Upper lobe of right lung (tissue), 1 donor: ENCODE measurements around the gene SARDH. TPM values are rescaled to one million over a fixed set of nuclear protein-coding genes. Genes with fewer than 3 reads are reported as not detected.

Experiments
- ATAC-seq: fragments of 200-7000 bp; cut with Tn5 transposase; one replicate; pipeline ENCODE4 v1.9.1; 2020; ENCODE audit warnings: mild to moderate bottlenecking, moderate library complexity
- DNase-seq: peaks from one replicate; pipeline ENCODE4 v3.0.0-alpha.2; 2020
- H3K27ac ChIP-seq: fragments of 200-600 bp; one replicate; pipeline ENCODE4 v1.8.0; 2022
- H3K27me3 ChIP-seq: fragments of 200-600 bp; one replicate; pipeline ENCODE4 v1.8.0; 2022; ENCODE audit warnings: mild to moderate bottlenecking
- H3K36me3 ChIP-seq: fragments of 200-600 bp; one replicate; pipeline ENCODE4 v1.8.0; 2022
- H3K4me1 ChIP-seq: fragments of 200-600 bp; one replicate; pipeline ENCODE4 v1.8.0; 2022
- H3K4me3 ChIP-seq: fragments of 200-600 bp; one replicate; pipeline ENCODE4 v1.8.0; 2022; ENCODE audit warnings: mild to moderate bottlenecking
- H3K9me3 ChIP-seq: fragments of 200-600 bp; one replicate; pipeline ENCODE4 v1.8.0; 2022
- CTCF ChIP-seq: fragments of 200-600 bp; IDR thresholded peaks from one replicate; pipeline ENCODE4 v1.8.0; 2022; ENCODE audit warnings: antibody characterized with exemption
- intact Hi-C: fragments of 100-400 bp; cut with DNase I; formaldehyde crosslinking; loops from one replicate; pipeline ENCODE4 v1.11.0; 2022
- total RNA-seq: library from RNA; stranded (reverse); fragmentation: NEBNext Ultra II Directional; extraction: Animal tissue kit (Norgen Biotek cat#: 25700); gene quantifications from one replicate; pipeline ENCODE4 v1.2.1, GENCODE V29; 2021
- donor health status: DM: no; HTN: yes; CAD: no; lungs with severe emphysema.

Gene SARDH
- total RNA-seq, 1 donor from 2014 or later, result 6.8 TPM

GRCh38 chr9:133654736-133655657 lies 83.2 kb downstream of the SARDH start:
- no peaks in the 10 kb centered on the region for H3K36me3 ChIP-seq
- H3K4me1 ChIP-seq, result peaks cover 12% of the 10 kb centered on the region
- intact Hi-C loops, result no loop called here
- H3K27ac ChIP-seq, result no peak overlapping the region
- H3K9me3 ChIP-seq, result no peaks in the 10 kb centered on the region
- no peak for TF ChIP-seq CTCF
- ATAC-seq (no peak), DNase-seq (no peak)
- H3K4me3 ChIP-seq, result no peak overlapping the region
- peaks cover 42% of the 10 kb centered on the region for H3K27me3 ChIP-seq

- Histone ChIP-seq H3K27ac (no peak overlapping the region), H3K9me3 (no peaks in the 10 kb centered on the region), H3K36me3 (no peaks in the 10 kb centered on the region), H3K4me1 (peaks cover 6% of the 10 kb centered on the region), H3K27me3 (peaks cover 49% of the 10 kb centered on the region), H3K4me3 (no peak overlapping the region)
- no peak for TF ChIP-seq CTCF
- intact Hi-C loops, result no loop called here
- no peak for DNase-seq
- no peak for ATAC-seq
Observed at GRCh38 chr9:133653638-133654037, 84.5 kb downstream of the SARDH start.

- H3K4me1 ChIP-seq, result no peaks in the 10 kb centered on the region
- ATAC-seq (no peak), DNase-seq (no peak)
- intact Hi-C loops, result no loop called here
- H3K36me3 ChIP-seq, result no peaks in the 10 kb centered on the region
- no peak for TF ChIP-seq CTCF
- H3K4me3 ChIP-seq, result no peak overlapping the region
- no peak overlapping the region for H3K27ac ChIP-seq
- no peaks in the 10 kb centered on the region for H3K9me3 ChIP-seq
- peaks cover 33% of the 10 kb centered on the region for H3K27me3 ChIP-seq
Observed at GRCh38 chr9:133650026-133650425, 88.1 kb downstream of the SARDH start.

- intact Hi-C loops, result no loop called here
- no peak overlapping the region for H3K27ac ChIP-seq
- H3K36me3 ChIP-seq, result no peaks in the 10 kb centered on the region
- H3K9me3 ChIP-seq, result no peaks in the 10 kb centered on the region
- DNase-seq, result no peak
- peaks cover 25% of the 10 kb centered on the region for H3K27me3 ChIP-seq
- TF ChIP-seq CTCF, result no peak
- H3K4me1 ChIP-seq, result no peaks in the 10 kb centered on the region
- ATAC-seq, result no peak
- no peak overlapping the region for H3K4me3 ChIP-seq
Observed at GRCh38 chr9:133649194-133649593, 89.0 kb downstream of the SARDH start.

- ATAC-seq, result no peak
Observed at GRCh38 chr9:133647765-133648469, 90.2 kb downstream of the SARDH start.

More at GRCh38 chr9:133647765-133648469, 90.2 kb downstream of the SARDH start:
- Histone ChIP-seq H3K4me3 (no peak overlapping the region), H3K36me3 (no peaks in the 10 kb centered on the region), H3K27me3 (peaks cover 17% of the 10 kb centered on the region), H3K4me1 (no peaks in the 10 kb centered on the region), H3K27ac (no peak overlapping the region), H3K9me3 (no peaks in the 10 kb centered on the region)
- TF ChIP-seq CTCF, result no peak
- DNase-seq, result no peak
- intact Hi-C loops, result no loop called here
